22Rv1 (cell line): ENCODE data around the gene OSBPL7.
"Not testable (repeated sequence)": the region's sequence is repeated elsewhere in the genome, so short reads cannot be mapped to it uniquely, and the experiment has no call there.

Experiments used
- H3K27ac ChIP-seq: fragments of 450-650 bp; 2 replicates; pipeline ENCODE4 v1.5.1; 2017
- ZFX ChIP-seq: fragments of 450-650 bp; IDR thresholded peaks from 2 replicates; pipeline ENCODE4 v1.6.1; 2017; ENCODE audit warnings: antibody characterized with exemption, borderline replicate concordance
- TF ChIP-seq, protein P1 (sequence below): fragments of 450-650 bp; IDR thresholded peaks from 2 replicates; pipeline ENCODE4 v1.5.1; 2017; ENCODE audit warnings: mild to moderate bottlenecking

The OSBPL7 gene

DNA sequence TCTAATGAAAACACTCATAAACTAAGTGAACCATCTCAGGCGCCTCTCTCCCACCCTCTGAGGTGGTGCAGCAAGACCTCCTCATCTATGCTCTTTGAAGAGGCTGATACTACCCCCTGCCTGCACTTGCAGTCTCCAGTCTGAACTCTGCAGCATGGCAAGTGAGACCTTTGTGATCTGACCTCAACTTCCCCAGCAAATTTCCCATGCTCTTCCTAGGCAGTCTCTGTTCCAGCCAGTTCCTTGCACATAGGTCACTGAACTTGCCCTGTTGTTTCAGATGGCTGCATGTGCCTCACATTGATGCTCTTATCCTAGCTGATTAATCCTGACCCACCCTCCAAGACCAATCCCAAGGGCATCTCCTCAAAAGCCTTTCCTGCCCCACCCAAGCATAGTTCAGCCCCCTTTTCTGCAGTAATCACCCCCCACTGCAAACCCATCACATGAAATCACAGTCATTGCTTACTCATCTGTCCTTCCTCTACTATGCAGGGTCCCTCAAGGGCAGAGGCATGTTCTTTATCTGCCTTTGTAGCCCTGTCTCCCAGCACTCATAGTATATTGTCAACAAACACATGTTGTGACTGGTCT lies 46.5 kb downstream of the OSBPL7 start:
- no peak for TF ChIP-seq ZFX
- TF ChIP-seq, protein P1, sequence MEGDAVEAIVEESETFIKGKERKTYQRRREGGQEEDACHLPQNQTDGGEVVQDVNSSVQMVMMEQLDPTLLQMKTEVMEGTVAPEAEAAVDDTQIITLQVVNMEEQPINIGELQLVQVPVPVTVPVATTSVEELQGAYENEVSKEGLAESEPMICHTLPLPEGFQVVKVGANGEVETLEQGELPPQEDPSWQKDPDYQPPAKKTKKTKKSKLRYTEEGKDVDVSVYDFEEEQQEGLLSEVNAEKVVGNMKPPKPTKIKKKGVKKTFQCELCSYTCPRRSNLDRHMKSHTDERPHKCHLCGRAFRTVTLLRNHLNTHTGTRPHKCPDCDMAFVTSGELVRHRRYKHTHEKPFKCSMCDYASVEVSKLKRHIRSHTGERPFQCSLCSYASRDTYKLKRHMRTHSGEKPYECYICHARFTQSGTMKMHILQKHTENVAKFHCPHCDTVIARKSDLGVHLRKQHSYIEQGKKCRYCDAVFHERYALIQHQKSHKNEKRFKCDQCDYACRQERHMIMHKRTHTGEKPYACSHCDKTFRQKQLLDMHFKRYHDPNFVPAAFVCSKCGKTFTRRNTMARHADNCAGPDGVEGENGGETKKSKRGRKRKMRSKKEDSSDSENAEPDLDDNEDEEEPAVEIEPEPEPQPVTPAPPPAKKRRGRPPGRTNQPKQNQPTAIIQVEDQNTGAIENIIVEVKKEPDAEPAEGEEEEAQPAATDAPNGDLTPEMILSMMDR: no peak
- no peak overlapping the region for H3K27ac ChIP-seq

DNA sequence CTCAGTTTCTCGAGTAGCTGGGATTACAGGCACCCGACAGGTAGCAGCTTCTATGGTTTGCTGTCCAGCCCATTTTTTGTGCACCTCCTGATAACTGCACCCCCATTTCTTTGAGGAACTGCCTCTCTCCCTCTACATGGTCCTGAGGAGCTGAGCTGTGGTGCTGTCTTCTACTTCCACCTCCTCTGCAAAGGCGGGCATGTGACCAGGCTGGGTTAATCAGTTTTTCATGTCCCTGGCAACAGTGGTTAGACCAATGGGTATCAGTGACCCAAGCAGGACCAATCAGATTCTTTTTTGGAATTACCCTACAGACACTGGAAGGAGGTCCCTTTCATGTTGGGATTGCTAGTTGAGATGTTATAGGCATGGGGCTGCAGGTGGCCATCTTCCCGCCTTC lies 47.3 kb downstream of the OSBPL7 start:
- no peak overlapping the region for H3K27ac ChIP-seq

DNA sequence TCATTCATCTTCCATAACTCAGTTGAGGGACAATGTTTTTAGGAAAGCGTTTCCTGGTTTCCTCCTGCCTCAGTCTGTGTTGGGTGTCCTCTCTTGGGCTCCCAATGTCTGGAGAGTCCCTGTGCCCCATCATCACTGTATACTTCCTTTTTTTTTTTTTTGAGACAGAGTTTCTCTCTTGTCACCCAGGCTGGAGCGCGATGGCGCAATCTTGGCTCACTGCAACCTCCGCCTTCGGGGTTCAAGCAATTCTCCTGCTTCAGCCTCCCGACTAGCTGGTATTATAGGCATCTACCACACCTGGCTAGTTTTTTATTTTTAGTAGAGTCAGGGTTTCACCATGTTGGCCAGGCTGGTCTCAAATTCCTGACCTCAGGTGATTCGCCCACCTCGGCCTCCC lies 47.9 kb downstream of the OSBPL7 start:
- H3K27ac ChIP-seq: not testable (repeated sequence)

More for the DNA sequence above, 47.3 kb downstream of the OSBPL7 start:
- TF ChIP-seq, protein P1: no peak
- no peak for TF ChIP-seq ZFX

DNA sequence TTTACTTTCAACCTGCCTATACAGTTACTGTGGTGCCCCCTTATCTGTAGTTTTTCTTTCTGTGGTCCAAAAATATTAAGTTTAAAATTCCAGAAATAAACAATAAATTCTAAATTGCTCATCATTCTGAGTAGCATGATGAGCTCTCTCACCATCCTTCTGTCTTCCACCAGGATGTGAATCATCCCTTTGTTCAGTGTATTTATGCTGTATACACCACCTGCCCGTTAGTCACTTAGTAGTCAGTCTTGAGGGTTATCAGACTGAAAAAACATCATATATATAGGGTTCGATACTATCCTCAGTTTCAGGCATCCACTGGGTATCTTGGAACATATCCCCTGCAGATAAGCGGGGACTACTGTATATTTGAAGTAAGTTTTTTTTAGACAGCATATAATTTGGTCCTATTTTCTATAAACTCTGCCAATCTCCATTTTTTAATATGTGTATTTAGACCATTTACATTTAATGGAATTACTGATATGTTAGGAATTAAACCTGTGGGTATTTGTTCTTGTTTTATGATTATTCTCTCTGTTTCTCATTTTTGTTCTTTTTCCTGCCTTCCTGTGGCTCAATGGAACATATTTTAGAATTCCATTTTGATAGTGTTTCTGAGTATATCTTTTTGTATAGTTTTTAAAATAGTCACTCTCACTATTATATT lies 57.5 kb downstream of the OSBPL7 start:
- TF ChIP-seq, protein P1: no peak
- TF ChIP-seq ZFX: no peak
- H3K27ac ChIP-seq: no peak overlapping the region

DNA sequence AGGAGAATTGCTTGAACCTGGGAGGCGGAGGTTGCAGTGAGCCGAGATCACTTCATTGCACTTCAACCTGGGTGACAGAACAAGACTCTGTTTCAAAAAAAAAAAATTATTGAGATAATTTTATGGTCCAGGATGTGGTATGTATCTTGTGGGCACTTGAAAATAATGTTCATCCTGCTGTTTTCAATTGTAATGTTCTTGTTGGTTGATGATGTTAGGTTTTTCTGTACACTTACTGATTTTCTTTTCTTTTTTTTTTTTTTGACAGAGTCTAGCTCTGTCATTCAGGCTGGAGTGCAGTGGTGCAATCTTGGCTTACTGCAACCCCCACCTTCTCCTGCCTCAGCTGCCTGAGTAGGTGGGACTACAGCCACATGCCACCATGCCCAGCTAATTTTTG lies 58.9 kb downstream of the OSBPL7 start:
- H3K27ac ChIP-seq: no peak overlapping the region
- TF ChIP-seq, protein P1: no peak
- no peak for TF ChIP-seq ZFX

DNA sequence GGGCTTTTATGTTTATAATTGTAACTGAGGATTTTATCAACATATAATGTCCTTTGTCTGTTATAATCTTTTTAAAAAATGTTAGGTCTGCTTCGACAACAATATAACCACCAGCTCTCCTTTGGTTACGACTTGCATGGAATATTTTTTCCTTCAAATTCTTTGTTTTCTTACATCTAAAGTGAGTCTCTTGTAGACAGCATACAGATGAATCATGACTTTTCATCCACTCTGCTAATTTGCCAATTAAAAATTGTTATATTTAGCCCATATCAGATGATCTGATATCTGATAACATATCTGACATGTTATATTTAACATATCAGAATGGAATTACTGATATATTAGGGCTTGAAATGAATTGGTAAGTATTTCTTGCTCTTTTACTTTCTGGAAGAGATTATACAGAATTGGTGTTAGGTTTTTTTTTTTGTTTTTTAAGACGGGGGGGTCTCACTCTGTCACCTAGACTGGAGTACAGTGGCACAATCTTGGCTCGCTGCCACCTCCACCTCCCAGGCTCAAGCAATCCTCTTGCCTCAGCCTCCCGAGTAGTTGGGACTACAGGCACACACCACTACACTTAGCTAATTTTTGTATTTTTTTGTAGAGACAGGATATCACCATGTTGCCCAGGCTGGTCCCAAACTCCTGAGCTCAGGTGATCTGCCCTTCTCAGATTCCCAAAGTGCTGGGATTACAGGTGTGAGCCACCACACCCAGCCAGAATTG lies 61.0 kb downstream of the OSBPL7 start:
- no peak for TF ChIP-seq ZFX
- TF ChIP-seq, protein P1: no peak
- H3K27ac ChIP-seq: no peak overlapping the region

DNA sequence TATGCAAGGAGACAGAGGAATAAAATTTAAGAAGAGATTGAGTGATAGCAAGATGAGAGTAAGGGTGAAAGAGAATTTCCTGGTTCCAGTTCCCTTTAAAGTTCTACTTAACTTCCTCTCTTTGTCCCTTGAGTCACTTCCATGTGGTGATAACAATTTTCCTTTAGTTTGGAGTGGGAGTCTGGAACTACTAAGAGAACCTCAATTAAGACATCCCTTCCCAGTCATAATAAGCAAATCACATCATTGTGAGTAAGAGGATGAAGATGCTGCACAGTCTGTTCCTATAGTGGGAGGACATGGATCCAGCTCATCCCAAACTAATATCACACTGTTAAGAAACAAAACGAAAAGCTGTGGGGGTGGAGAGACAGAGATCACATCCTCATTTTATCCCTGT lies 64.2 kb downstream of the OSBPL7 start:
- H3K27ac ChIP-seq: no peak overlapping the region
- TF ChIP-seq, protein P1: no peak
- TF ChIP-seq ZFX: no peak
